H1 (cell line): Measurements from ENCODE around the gene BRK1. TPM values are rescaled to one million over a fixed set of nuclear protein-coding genes. Genes with fewer than 3 reads are reported as not detected.

Experiments
- BCL11A ChIP-seq, 2 experiments: IDR thresholded peaks; one replicate each; pipeline ENCODE4 v1.6.1; 2011; ENCODE audit warnings: low read depth in 2 of 2, low read length in 2 of 2, mild to moderate bottlenecking in 2 of 2
- CEBPB ChIP-seq: IDR thresholded peaks from 2 replicates; pipeline ENCODE4 v1.6.1; 2012; ENCODE audit warnings: low read depth, low read length
- CTBP2 ChIP-seq: IDR thresholded peaks from 2 replicates; pipeline ENCODE4 v1.7.0; 2011; ENCODE audit warnings: borderline replicate concordance, mild to moderate bottlenecking, moderate library complexity, mixed read lengths, low read length; ENCODE audit not compliant: insufficient read depth, insufficient read length
- POU5F1 ChIP-seq: IDR thresholded peaks from 2 replicates; pipeline ENCODE4 v1.6.1; 2011; ENCODE audit warnings: low read depth, mild to moderate bottlenecking, low read length, moderate library complexity
- RAD21 ChIP-seq, 2 experiments: IDR thresholded peaks in 1 of 2; conservative IDR thresholded peaks in 1 of 2; 2 replicates each; pipeline ENCODE4 v1.6.1; 2011; ENCODE audit warnings: low read depth in 2 of 2, low read length in 2 of 2, improper control_type of control experiment in 1 of 2, inconsistent platforms in 1 of 2, mild to moderate bottlenecking in 1 of 2, moderate library complexity in 1 of 2
- SAP30 ChIP-seq: fragments of 300-600 bp; sonication (generic); IDR thresholded peaks from 2 replicates; pipeline ENCODE4 v1.7.1; 2012; ENCODE audit warnings: low read length, moderate library complexity, mild to moderate bottlenecking, inconsistent platforms; ENCODE audit not compliant: insufficient read depth, insufficient replicate concordance
- TBP ChIP-seq: IDR thresholded peaks from 2 replicates; pipeline ENCODE4 v1.6.1; 2011; ENCODE audit warnings: low read depth, low read length, improper control_type of control experiment
- polyA plus RNA-seq, 7 experiments: library from polyadenylated mRNA; depleted of rRNA in 3 of 7; stranded (reverse) in 5 of 7; unstranded in 2 of 7; fragments of >200 nt in 5 of 7; fragments of 200-250 nt in 2 of 7; gene quantifications; 1 replicate in 5 of 7; 2 replicates in 1 of 7; 4 replicates in 1 of 7; pipeline versions ENCODE4 v1.2.1 to v1.2.3, GENCODE V29; 2011 to 2013; ENCODE audit warnings: missing spikeins in 2 of 7, mixed read lengths in 2 of 7
- total RNA-seq: library from RNA; stranded (reverse); fragmentation: NEBNext Ultra II Directional; extraction: Animal tissue kit (Norgen Biotek cat#: 25700); gene quantifications from 2 replicates; pipeline ENCODE4 v1.2.1, GENCODE V29; 2021
- TF ChIP-seq, protein P1 (sequence below): IDR thresholded peaks from 2 replicates; pipeline ENCODE4 v1.6.1; 2011; ENCODE audit warnings: low read depth, mild to moderate bottlenecking, low read length; ENCODE audit not compliant: insufficient read depth

Gene BRK1
- total and polyA plus RNA-seq, 2 of the 8 experiments (the other 6 are each of a cell fraction or from before 2014, with no cell fraction given) = 137 to 164 TPM

DNA sequence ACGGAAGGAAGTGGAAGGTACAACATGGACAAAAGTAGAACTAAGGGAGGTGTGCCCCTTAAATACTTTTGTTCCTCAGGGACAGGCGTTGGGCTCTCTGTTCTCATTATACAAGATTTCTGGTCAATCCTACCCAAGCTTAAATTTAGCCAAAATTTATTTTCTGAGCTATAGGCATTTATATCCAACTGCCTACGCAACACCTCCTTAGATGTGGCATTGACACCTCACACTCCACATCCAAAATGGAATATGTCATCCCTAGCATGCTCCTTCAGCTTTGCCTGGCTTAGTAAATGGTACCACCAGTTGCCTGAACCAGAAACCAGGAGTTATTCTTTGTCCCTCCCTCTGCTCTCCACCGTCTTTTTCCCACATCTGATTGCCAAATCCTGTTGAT lies 33.6 kb upstream of the BRK1 start (continued):
- no peak for TF ChIP-seq BCL11A (IDR thresholded peaks at IDR 0.05; ENCODE audit: low read depth in 2 of 2, low read length in 2 of 2)
- TF ChIP-seq CEBPB = no peak
- no peak for TF ChIP-seq POU5F1
- no peak for TF ChIP-seq CTBP2
- TF ChIP-seq RAD21 (IDR thresholded peaks at IDR 0.05 in 1 of 2, conservative IDR thresholded peaks at IDR 0.05 in 1 of 2; ENCODE audit: low read depth in 2 of 2, low read length in 2 of 2) = no peak
- TF ChIP-seq, protein P1, sequence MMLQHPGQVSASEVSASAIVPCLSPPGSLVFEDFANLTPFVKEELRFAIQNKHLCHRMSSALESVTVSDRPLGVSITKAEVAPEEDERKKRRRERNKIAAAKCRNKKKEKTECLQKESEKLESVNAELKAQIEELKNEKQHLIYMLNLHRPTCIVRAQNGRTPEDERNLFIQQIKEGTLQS = no peak
- TF ChIP-seq SAP30 = no peak
- no peak for TF ChIP-seq TBP
